GM12864 (cell line): ENCODE results near the gene PXDN.

Source experiments
- DNase-seq: peaks from one replicate; pipeline ENCODE4 v3.0.0-alpha.2; 2011; ENCODE audit warnings: low read depth
- H3K4me3 ChIP-seq: 2 replicates; pipeline ENCODE4 v1.5.1; 2011; ENCODE audit warnings: mild to moderate bottlenecking, low read depth, low read length, control low read depth
- CTCF ChIP-seq: IDR thresholded peaks from 2 replicates; pipeline ENCODE4 v1.5.1; 2011; ENCODE audit warnings: low read depth, mild to moderate bottlenecking, moderate library complexity, low read length, control low read depth, inconsistent platforms; ENCODE audit errors: missing control alignments

PXDN gene

DNA sequence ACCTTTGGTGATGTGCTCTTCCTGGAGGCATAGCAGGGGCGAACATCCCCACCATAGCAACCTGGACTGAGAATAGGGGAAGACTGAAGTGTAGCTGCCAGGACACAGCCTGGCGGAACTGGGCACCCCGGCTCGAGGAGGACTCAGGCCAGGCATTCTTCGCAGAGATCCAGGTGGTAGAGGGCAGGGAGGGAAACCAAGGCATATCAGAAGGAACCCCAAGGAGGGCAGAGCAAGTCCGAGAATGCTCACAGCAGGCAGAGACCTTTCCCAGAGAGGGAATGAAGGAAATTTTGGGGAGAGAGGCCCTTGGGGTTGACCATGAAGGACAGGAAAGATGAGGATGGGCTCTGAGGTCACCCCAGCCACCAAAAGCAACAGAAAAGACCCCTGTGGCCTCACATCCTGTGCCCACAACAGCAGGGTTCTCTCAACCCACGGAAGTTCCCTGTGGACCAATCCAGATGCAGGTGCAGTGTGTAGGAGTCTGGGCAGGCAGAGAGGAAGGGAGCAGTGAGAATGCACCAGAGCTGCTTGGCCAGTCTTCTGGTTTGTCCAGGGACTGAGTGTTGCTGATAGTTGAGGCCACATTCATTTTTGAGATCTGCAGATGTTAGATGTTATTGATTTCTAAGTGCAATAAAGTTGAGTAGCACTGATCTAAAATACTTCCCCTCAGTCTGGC, 136.9 kb downstream of the PXDN start:
- no peak overlapping the region for H3K4me3 ChIP-seq
- no peak for TF ChIP-seq CTCF
- no peak for DNase-seq

DNA sequence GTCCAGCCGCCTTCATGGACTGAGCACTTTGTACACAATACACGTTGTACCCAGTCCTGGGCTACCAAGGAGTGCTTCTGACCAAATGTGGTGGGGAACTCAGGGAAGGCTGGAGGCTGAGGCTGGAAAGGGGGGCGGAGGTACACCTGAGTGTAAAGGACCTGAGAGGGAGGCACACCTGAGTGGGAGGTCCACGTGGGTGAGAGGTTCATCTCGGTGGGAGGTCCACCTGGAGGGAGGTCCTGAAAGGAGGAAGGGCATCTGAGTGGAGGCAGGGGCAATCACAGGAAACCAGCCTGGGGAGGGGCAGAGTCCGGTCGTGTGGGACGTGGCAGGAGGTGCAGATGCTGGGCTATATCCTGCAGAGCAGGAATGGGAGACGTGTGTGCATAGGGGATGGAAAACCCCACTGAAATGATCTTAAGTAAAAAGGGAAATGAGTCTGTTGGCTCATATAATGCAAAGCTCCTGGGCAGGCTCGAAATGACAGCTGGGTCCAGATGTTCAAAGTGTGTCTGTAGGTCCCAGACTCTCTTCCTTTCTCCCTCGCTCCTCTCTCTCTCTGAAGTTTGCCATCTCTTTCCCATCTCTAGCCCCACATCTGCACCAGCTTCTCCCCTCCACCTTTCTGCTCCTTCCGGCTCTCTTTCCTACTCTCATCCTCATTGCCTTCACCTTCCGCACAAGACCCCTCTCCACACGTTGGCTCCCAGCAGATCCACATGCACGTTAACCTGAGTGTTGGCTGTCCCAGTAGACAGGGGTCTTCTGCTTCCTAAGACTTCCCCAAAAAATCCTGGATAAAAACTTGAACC, 137.7 kb downstream of the PXDN start:
- DNase-seq: no peak
- no peak overlapping the region for H3K4me3 ChIP-seq
- TF ChIP-seq CTCF: no peak

DNA sequence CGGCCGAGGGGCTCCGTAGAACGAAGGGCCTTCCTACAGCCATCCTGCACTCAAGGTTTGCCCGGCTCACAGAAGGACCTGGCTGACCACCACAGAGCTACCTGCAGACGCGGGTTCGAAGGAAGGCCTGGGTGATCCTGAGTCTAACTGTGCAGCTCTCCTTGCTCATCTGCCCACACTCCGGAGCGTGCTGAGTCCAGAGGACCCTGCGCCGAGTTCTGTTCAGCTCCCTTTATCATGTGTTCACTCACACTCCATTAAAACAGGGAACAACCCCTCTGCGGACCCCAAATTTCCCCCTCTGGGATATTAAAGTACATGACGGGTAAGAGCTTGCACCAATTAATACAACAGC, 138.3 kb downstream of the PXDN start:
- no peak overlapping the region for H3K4me3 ChIP-seq
- no peak for TF ChIP-seq CTCF
- no peak for DNase-seq

GRCh38 chr2:1605102-1606045, 138.9 kb downstream of the PXDN start:
- TF ChIP-seq CTCF: no peak
- no peak overlapping the region for H3K4me3 ChIP-seq
- no peak for DNase-seq

DNA sequence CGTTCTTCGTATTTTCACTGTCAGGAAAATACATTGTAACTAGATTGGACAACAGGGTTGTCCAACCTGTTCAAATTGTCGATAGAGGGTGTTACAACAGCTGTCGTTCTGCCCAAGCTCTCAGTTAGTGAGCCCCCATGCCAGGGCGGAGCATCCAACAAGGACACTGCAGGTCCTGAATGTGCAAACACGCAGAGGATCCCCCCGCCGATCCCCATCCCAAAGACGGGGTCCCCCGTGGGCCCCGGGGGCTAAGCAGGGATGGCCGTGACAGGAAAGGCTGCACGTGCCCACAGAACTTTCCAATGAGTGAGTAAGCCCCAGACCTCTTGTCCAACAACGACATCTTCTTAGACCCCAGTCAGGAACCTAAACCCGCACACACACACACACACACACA, 140.8 kb downstream of the PXDN start:
- H3K4me3 ChIP-seq: no peak overlapping the region
- no peak for TF ChIP-seq CTCF
- DNase-seq: no peak

GRCh38 chr2:1603059-1603458, 141.3 kb downstream of the PXDN start:
- no peak overlapping the region for H3K4me3 ChIP-seq
- no peak for TF ChIP-seq CTCF
- DNase-seq: no peak
